Esophagus squamous epithelium (tissue), 5 donors: ENCODE measurements around the gene GRIP2. TPM values are rescaled to one million over a fixed set of nuclear protein-coding genes. Genes with fewer than 3 reads are reported as not detected.

Experiments
- DNase-seq: peaks from one replicate; lab custom pipeline; 2025; lab: John Stamatoyannopoulos, UW
- H3K27ac ChIP-seq, 4 donors: fragments of 200-600 bp; sonication (generic); one replicate each; pipeline ENCODE4 v1.5.1; 2016 to 2019; ENCODE audit warnings: mild to moderate bottlenecking in 1 of 4
- H3K27me3 ChIP-seq, 4 donors: fragments of 200-600 bp; sonication (generic); 1 replicate in 3 of 4; 2 replicates in 1 of 4; pipeline versions ENCODE4 v1.5.1 to v1.6.0; 2017 to 2021; ENCODE audit warnings: antibody characterized with exemption in 1 of 4
- H3K36me3 ChIP-seq, 3 donors: fragments of 200-600 bp; sonication (generic); one replicate each; pipeline ENCODE4 v1.5.1; 2016 to 2019
- H3K4me1 ChIP-seq, 3 donors: fragments of 200-600 bp; sonication (generic); one replicate each; pipeline ENCODE4 v1.5.1; 2017 to 2019
- H3K4me3 ChIP-seq, 4 donors: fragments of 200-600 bp; sonication (generic); 1 replicate in 3 of 4; 2 replicates in 1 of 4; pipeline ENCODE4 v1.5.1; 2016 to 2019; ENCODE audit warnings: mild to moderate bottlenecking in 2 of 4, moderate library complexity in 1 of 4
- H3K9me3 ChIP-seq, 3 donors: fragments of 200-600 bp; sonication (generic); one replicate each; pipeline ENCODE4 v1.5.1; 2016 to 2019
- POLR2A ChIP-seq, 4 donors: fragments of 450-650 bp; IDR thresholded peaks; one replicate each; pipeline ENCODE4 v1.6.1; 2017; ENCODE audit warnings: antibody characterized with exemption in 4 of 4, mild to moderate bottlenecking in 4 of 4, moderate library complexity in 3 of 4
- WGBS, 2 donors: methylation state at CpG; one replicate each; pipeline ENCODE4 v1.1.5; 2018; 5-methylcytosine and 5-hydroxymethylcytosine counted together
- intact Hi-C: fragments of 100-400 bp; cut with DNase I; formaldehyde crosslinking; loops from one replicate; pipeline ENCODE4 v1.15.0; 2022
- total RNA-seq, 4 donors: library from RNA; depleted of rRNA; stranded (reverse); fragments of >200 nt; gene quantifications; one replicate each; pipeline ENCODE4 v1.1.0, GENCODE V29; 2016
- TF ChIP-seq, protein P1 (sequence below), 6 experiments: fragments of 450-650 bp in 4 of 6; fragments of 200-600 bp in 2 of 6; sonication (generic) in 2 of 6; IDR thresholded peaks; one replicate each; pipeline ENCODE4 v1.5.1; 2016 to 2019; ENCODE audit warnings: antibody characterized with exemption in 6 of 6, mild to moderate bottlenecking in 4 of 6, moderate library complexity in 4 of 6
- donor health status: DM: yes; HTN: yes; CAD: no.

Gene GRIP2
- total RNA-seq, 4 donors from 2014 or later = 0.23 to 2.9 (median 0.53) TPM

GRCh38 chr3:14483286-14483685 lies 56.9 kb downstream of the GRIP2 start:
- WGBS, 2 donors = no CpG with 5 or more reads among the region's 1 CpG
- DNase-seq = no peak
- no peak overlapping the region for H3K4me3 ChIP-seq
- no peak for TF ChIP-seq POLR2A (IDR thresholded peaks at IDR 0.05)
- TF ChIP-seq, protein P1, sequence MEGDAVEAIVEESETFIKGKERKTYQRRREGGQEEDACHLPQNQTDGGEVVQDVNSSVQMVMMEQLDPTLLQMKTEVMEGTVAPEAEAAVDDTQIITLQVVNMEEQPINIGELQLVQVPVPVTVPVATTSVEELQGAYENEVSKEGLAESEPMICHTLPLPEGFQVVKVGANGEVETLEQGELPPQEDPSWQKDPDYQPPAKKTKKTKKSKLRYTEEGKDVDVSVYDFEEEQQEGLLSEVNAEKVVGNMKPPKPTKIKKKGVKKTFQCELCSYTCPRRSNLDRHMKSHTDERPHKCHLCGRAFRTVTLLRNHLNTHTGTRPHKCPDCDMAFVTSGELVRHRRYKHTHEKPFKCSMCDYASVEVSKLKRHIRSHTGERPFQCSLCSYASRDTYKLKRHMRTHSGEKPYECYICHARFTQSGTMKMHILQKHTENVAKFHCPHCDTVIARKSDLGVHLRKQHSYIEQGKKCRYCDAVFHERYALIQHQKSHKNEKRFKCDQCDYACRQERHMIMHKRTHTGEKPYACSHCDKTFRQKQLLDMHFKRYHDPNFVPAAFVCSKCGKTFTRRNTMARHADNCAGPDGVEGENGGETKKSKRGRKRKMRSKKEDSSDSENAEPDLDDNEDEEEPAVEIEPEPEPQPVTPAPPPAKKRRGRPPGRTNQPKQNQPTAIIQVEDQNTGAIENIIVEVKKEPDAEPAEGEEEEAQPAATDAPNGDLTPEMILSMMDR (IDR thresholded peaks at IDR 0.05) = no peak
- intact Hi-C loops = no loop called here
- no peaks in the 10 kb centered on the region for H3K27me3 ChIP-seq
- no peaks in the 10 kb centered on the region for H3K9me3 ChIP-seq
- H3K27ac ChIP-seq = no peak overlapping the region
- H3K36me3 ChIP-seq = peaks cover 3 to 98% (median 15%) of the 10 kb centered on the region in 3 donors
- H3K4me1 ChIP-seq = peaks cover 0 to 40% (median 11%) of the 10 kb centered on the region in 3 donors

DNA sequence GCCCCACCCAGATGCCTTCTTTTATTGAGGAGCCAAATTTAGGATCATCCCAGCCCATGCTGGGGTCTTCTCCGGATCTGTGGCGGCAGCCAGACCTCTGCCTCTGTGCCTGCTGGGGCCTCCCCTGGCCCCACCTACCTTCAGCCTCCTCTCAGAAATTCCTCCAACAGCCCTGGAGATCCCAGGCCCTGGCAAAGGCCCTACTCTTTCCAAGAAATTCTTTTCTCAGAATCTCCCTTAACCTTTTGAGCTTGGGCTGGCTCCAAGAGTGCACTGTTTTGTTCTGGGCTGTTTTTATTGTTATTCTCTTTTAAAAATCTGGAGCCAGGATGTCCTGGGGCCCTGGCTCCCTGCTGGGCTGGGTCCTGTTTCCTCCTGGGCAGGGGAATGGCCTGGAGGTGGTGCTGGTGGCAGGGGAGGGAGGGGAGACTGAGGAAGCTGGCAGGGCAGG lies 57.8 kb downstream of the GRIP2 start:
- no peak for DNase-seq
- no peak for TF ChIP-seq POLR2A (IDR thresholded peaks at IDR 0.05)
- TF ChIP-seq, protein P1 (IDR thresholded peaks at IDR 0.05) = no peak
- Histone ChIP-seq H3K27me3 (no peaks in the 10 kb centered on the region), H3K4me3 (no peak overlapping the region), H3K36me3 (peaks cover 3 to 98% (median 15%) of the 10 kb centered on the region in 3 donors), H3K4me1 (peaks cover 0 to 32% (median 11%) of the 10 kb centered on the region in 3 donors), H3K9me3 (no peaks in the 10 kb centered on the region), H3K27ac (no peak overlapping the region)
- 88% methylated on average over 1 of the region's 2 CpGs; no CpG with 5 or more reads in 1 of the 2 donors for WGBS, 2 donors
- intact Hi-C loops = no loop called here

DNA sequence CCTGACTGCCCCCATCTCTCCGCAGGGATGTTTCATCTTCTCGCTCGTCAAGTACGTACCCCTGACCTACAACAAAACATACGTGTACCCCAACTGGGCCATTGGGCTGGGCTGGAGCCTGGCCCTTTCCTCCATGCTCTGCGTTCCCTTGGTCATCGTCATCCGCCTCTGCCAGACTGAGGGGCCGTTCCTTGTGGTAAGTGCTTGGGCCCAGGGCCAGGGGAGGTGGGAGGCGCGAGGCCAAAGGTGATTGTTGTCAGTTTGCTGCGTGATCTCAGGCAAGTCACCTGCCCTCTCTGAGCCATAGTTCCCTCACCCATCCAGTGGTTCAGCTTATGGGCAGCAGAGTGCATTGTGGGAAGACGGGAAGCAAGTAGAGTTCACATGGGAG lies 58.5 kb downstream of the GRIP2 start:
- H3K4me3 ChIP-seq = no peak overlapping the region
- DNase-seq = no peak
- intact Hi-C loops = no loop called here
- H3K27me3 ChIP-seq = no peaks in the 10 kb centered on the region
- H3K9me3 ChIP-seq = no peaks in the 10 kb centered on the region
- peaks cover 3 to 98% (median 15%) of the 10 kb centered on the region in 3 donors for H3K36me3 ChIP-seq
- H3K27ac ChIP-seq = no peak overlapping the region
- H3K4me1 ChIP-seq = peaks cover 0 to 32% (median 11%) of the 10 kb centered on the region in 3 donors
- WGBS, 2 donors = 93 to 98% methylated on average over 5 to 10 of the region's 13 CpGs
- TF ChIP-seq POLR2A (IDR thresholded peaks at IDR 0.05) = no peak
- TF ChIP-seq, protein P1 (IDR thresholded peaks at IDR 0.05) = no peak

- Histone ChIP-seq H3K4me3 (no peak overlapping the region), H3K36me3 (peaks cover 3 to 97% (median 15%) of the 10 kb centered on the region in 3 donors), H3K27ac (no peak overlapping the region), H3K9me3 (no peaks in the 10 kb centered on the region), H3K27me3 (no peaks in the 10 kb centered on the region), H3K4me1 (peaks cover 0 to 32% (median 11%) of the 10 kb centered on the region in 3 donors)
- DNase-seq = no peak
- TF ChIP-seq POLR2A (IDR thresholded peaks at IDR 0.05) = no peak
- TF ChIP-seq, protein P1 (IDR thresholded peaks at IDR 0.05) = no peak
- intact Hi-C loops = no loop called here
- WGBS, 2 donors = 79 to 97% methylated on average over 7 to 9 of the region's 10 CpGs
Observed at GRCh38 chr3:14481018-14481645, 59.0 kb downstream of the GRIP2 start.

- Histone ChIP-seq H3K4me3 (no peak overlapping the region), H3K27me3 (no peaks in the 10 kb centered on the region), H3K27ac (no peak overlapping the region), H3K9me3 (no peaks in the 10 kb centered on the region), H3K4me1 (peaks cover 0 to 32% (median 11%) of the 10 kb centered on the region in 3 donors), H3K36me3 (peaks cover 3 to 97% (median 15%) of the 10 kb centered on the region in 3 donors)
- WGBS, 2 donors = 60 to 82% methylated on average over 5 of the region's 8 CpGs
- intact Hi-C loops = no loop called here
- TF ChIP-seq, protein P1 (IDR thresholded peaks at IDR 0.05) = no peak
- no peak for TF ChIP-seq POLR2A (IDR thresholded peaks at IDR 0.05)
- DNase-seq = no peak
Observed at GRCh38 chr3:14480207-14481017, 59.7 kb downstream of the GRIP2 start.
